SJCRH30 (cell line): ENCODE data around the gene HOXA6. TPM values are rescaled to one million over a fixed set of nuclear protein-coding genes. Genes with fewer than 3 reads are reported as not detected.

Source experiments
- DNase-seq, 2 experiments: peaks; one replicate each; pipeline ENCODE4 v3.0.0-alpha.2; 2015 to 2020
- H3K27ac ChIP-seq: fragments of 250-450 bp; sonication (Bioruptor Pico); 2 replicates; pipeline ENCODE4 v1.5.1; 2020; ENCODE audit warnings: mild to moderate bottlenecking, moderate library complexity
- H3K27me3 ChIP-seq: fragments of 250-450 bp; sonication (Bioruptor Pico); 2 replicates; pipeline ENCODE4 v1.5.1; 2020; ENCODE audit warnings: mild to moderate bottlenecking, moderate library complexity
- H3K36me3 ChIP-seq: fragments of 250-450 bp; sonication (Bioruptor Pico); 2 replicates; pipeline ENCODE4 v1.5.1; 2020; ENCODE audit warnings: mild to moderate bottlenecking, moderate library complexity
- H3K4me1 ChIP-seq: fragments of 250-450 bp; sonication (Bioruptor Pico); 2 replicates; pipeline ENCODE4 v1.5.1; 2020; ENCODE audit warnings: mild to moderate bottlenecking, moderate library complexity
- H3K4me3 ChIP-seq: fragments of 250-450 bp; sonication (Bioruptor Pico); 2 replicates; pipeline ENCODE4 v1.5.1; 2020; ENCODE audit warnings: mild to moderate bottlenecking, moderate library complexity
- H3K9me3 ChIP-seq: fragments of 250-450 bp; sonication (Bioruptor Pico); replicated peaks from 2 replicates; pipeline ENCODE4 v1.5.1; 2020; ENCODE audit warnings: mild to moderate bottlenecking, moderate library complexity
- total RNA-seq: library from RNA; depleted of rRNA; stranded (reverse); fragments of >200 nt; shearing (Covaris generic); gene quantifications from 2 replicates; pipeline ENCODE4 v1.2.3, GENCODE V29; 2014; rRNA removed

HOXA6 gene
- 3.8 and 4.6 TPM in 2 replicates for total RNA-seq

- Histone ChIP-seq H3K36me3 (no peaks in the 10 kb centered on the region), H3K9me3 (no peaks in the 10 kb centered on the region), H3K27ac (no peak within 1 kb of the TSS), H3K27me3 (no peaks in the 10 kb centered on the region), H3K4me1 (no peaks in the 10 kb centered on the region), H3K4me3 (no peak within 1 kb of the TSS)
- no peak for DNase-seq
Measured at GRCh38 chr7:27147199-27148030, at the start of gene HOXA6. Gene HOXA6 (minus strand): TSS chr7:27147774. CDS start chr7:27147749, 25 bp downstream.

- H3K27ac ChIP-seq: no peak overlapping the region
- H3K4me3 ChIP-seq: no peak overlapping the region
- H3K27me3 ChIP-seq: no peaks in the 10 kb centered on the region
- no peaks in the 10 kb centered on the region; the same call in 1 of the 2 replicates for H3K4me1 ChIP-seq
- H3K9me3 ChIP-seq: no peaks in the 10 kb centered on the region
- peak; percentile 69 to 88 for DNase-seq
- no peaks in the 10 kb centered on the region for H3K36me3 ChIP-seq
Measured at GRCh38 chr7:27196287-27196767, 48.8 kb upstream of the HOXA6 start.

GRCh38 chr7:27194686-27195379, 47.3 kb upstream of the HOXA6 start:
- Histone ChIP-seq H3K36me3 (no peaks in the 10 kb centered on the region), H3K27ac (no peak overlapping the region), H3K9me3 (no peaks in the 10 kb centered on the region), H3K4me3 (no peak overlapping the region), H3K4me1 (no peaks in the 10 kb centered on the region), H3K27me3 (no peaks in the 10 kb centered on the region)
- DNase-seq: no peak

- H3K4me3 ChIP-seq: no peak overlapping the region
- H3K27ac ChIP-seq: no peak overlapping the region
- no peak for DNase-seq
- H3K9me3 ChIP-seq: no peaks in the 10 kb centered on the region
- no peaks in the 10 kb centered on the region for H3K4me1 ChIP-seq
- H3K27me3 ChIP-seq: no peaks in the 10 kb centered on the region
- H3K36me3 ChIP-seq: no peaks in the 10 kb centered on the region
Measured at GRCh38 chr7:27194002-27194352, 46.4 kb upstream of the HOXA6 start.

- no peak for DNase-seq
- no peaks in the 10 kb centered on the region for H3K27me3 ChIP-seq
- no peaks in the 10 kb centered on the region for H3K36me3 ChIP-seq
- H3K9me3 ChIP-seq: no peaks in the 10 kb centered on the region
- H3K4me3 ChIP-seq: no peak overlapping the region
- H3K4me1 ChIP-seq: no peaks in the 10 kb centered on the region
- H3K27ac ChIP-seq: no peak overlapping the region
Measured at GRCh38 chr7:27193335-27194001, 45.9 kb upstream of the HOXA6 start.

GRCh38 chr7:27192546-27193334, 45.2 kb upstream of the HOXA6 start:
- Histone ChIP-seq H3K4me1 (no peaks in the 10 kb centered on the region), H3K36me3 (no peaks in the 10 kb centered on the region), H3K9me3 (no peaks in the 10 kb centered on the region), H3K27me3 (no peaks in the 10 kb centered on the region), H3K4me3 (no peak overlapping the region), H3K27ac (no peak overlapping the region)
- DNase-seq: no peak

- Histone ChIP-seq H3K27me3 (no peaks in the 10 kb centered on the region), H3K9me3 (no peaks in the 10 kb centered on the region), H3K27ac (no peak overlapping the region), H3K4me3 (no peak overlapping the region), H3K36me3 (no peaks in the 10 kb centered on the region), H3K4me1 (no peaks in the 10 kb centered on the region)
- DNase-seq: no peak
Measured at GRCh38 chr7:27191833-27192545, 44.4 kb upstream of the HOXA6 start.

- no peaks in the 10 kb centered on the region for H3K4me1 ChIP-seq
- H3K9me3 ChIP-seq: no peaks in the 10 kb centered on the region
- H3K36me3 ChIP-seq: no peaks in the 10 kb centered on the region
- no peaks in the 10 kb centered on the region for H3K27me3 ChIP-seq
- DNase-seq: no peak
- H3K4me3 ChIP-seq: no peak overlapping the region
- no peak overlapping the region for H3K27ac ChIP-seq
Measured at GRCh38 chr7:27191161-27191731, 43.7 kb upstream of the HOXA6 start.

- Histone ChIP-seq H3K4me3 (no peak overlapping the region), H3K4me1 (no peaks in the 10 kb centered on the region), H3K9me3 (no peaks in the 10 kb centered on the region), H3K27ac (no peak overlapping the region), H3K36me3 (no peaks in the 10 kb centered on the region), H3K27me3 (no peaks in the 10 kb centered on the region)
- peak in 1 of 2 experiments; percentile 17 for DNase-seq
Measured at GRCh38 chr7:27189997-27190748, 42.6 kb upstream of the HOXA6 start.

- Histone ChIP-seq H3K27me3 (no peaks in the 10 kb centered on the region), H3K4me1 (no peaks in the 10 kb centered on the region), H3K27ac (no peak overlapping the region), H3K4me3 (no peak overlapping the region), H3K36me3 (no peaks in the 10 kb centered on the region), H3K9me3 (no peaks in the 10 kb centered on the region)
- no peak for DNase-seq
Measured at GRCh38 chr7:27189295-27189996, 41.9 kb upstream of the HOXA6 start.

GRCh38 chr7:27188386-27189294, 41.1 kb upstream of the HOXA6 start:
- H3K36me3 ChIP-seq: no peaks in the 10 kb centered on the region
- no peak overlapping the region for H3K4me3 ChIP-seq

More at GRCh38 chr7:27188386-27189294, 41.1 kb upstream of the HOXA6 start:
- DNase-seq: no peak
- no peaks in the 10 kb centered on the region for H3K4me1 ChIP-seq
- H3K27ac ChIP-seq: no peak overlapping the region
- H3K27me3 ChIP-seq: no peaks in the 10 kb centered on the region
- H3K9me3 ChIP-seq: no peaks in the 10 kb centered on the region
